Islet precursor cell (in vitro differentiated cells): ENCODE data around the gene RSL1D1.

Source experiments
- DNase-seq: peaks from one replicate; pipeline ENCODE4 v3.0.0-alpha.2; 2018

The RSL1D1 gene

DNA sequence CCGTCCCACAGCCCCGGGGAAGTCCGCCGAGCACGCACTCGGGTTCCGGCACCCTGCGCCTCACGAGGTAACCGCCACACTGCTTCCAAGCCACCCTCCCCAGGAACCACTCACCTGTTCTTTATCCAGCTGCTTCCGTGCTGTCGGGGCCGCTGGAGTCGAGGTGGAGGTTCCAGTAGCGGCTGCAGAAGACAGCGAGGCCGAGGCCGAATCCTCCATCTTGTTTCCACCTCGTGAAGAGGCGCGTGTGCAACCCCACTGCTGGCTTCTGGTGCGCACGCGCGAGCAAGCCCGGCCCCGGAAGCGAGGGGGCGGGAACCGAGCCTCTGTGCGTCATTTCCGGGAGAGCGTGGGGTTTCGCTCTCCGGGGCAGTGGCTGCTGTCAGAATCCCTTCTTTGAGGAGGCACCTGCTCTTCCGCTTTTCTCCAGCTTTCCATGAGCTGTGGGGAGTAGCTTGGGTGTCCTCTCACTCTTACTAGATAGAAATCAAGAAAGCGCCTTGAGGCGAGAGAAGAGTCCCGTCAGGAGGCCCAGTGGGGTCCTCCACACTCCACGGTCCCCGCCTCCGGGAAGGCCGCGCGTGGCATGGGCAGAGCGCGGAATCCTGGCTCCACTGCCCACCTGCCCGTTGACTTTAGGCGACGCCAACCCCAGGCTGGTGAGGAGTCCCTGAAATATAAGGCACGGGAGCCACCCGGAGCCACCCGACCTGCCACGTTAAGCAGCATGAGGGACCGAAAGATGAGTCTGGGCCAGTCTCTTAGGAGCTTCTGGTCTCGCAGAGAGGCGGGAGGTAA lies at the start of gene RSL1D1:
TSS of gene RSL1D1 (minus strand) at position 249 of the 798 bp plus-strand sequence. CDS start at position 219, 30 bp downstream.
- DNase-seq: peak; percentile 96

GRCh38 chr16:11901091-11901490 lies 49.7 kb upstream of the RSL1D1 start:
- no peak for DNase-seq

- DNase-seq: no peak
Observed at GRCh38 chr16:11896486-11897176, 45.3 kb upstream of the RSL1D1 start.

DNA sequence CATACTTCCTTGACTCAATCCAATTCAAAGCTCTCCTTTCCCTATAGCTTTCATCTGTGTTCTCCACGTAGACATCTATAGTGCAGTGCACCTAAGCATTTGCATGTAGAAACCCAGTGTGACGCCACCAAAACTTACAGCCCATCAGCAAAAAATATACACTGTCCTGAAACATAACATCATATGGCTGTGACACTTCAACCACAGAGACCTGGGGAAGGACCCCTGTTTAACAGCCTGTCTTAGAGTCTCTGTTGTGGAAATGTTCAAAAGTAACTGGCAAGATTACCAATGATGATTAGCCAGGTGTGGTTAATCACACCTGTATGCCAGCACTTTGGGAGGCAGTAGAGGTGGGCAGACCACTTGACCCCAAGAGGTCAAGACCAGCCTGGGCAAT lies 42.2 kb upstream of the RSL1D1 start:
- DNase-seq: no peak

GRCh38 chr16:11892761-11893160 lies 41.4 kb upstream of the RSL1D1 start:
- DNase-seq: no peak

- no peak for DNase-seq
Observed at GRCh38 chr16:11890231-11890965, 39.1 kb upstream of the RSL1D1 start.

- no peak for DNase-seq
Observed at GRCh38 chr16:11886881-11887280, 35.5 kb upstream of the RSL1D1 start.

GRCh38 chr16:11884035-11884434 lies 32.7 kb upstream of the RSL1D1 start:
- no peak for DNase-seq

- DNase-seq: no peak
Observed at GRCh38 chr16:11880007-11880406, 28.7 kb upstream of the RSL1D1 start.

GRCh38 chr16:11877374-11877773 lies 26.0 kb upstream of the RSL1D1 start:
- no peak for DNase-seq

GRCh38 chr16:11876306-11876705 lies 25.0 kb upstream of the RSL1D1 start:
- DNase-seq: no peak

- DNase-seq: no peak
Observed at GRCh38 chr16:11875721-11876120, 24.4 kb upstream of the RSL1D1 start.

DNA sequence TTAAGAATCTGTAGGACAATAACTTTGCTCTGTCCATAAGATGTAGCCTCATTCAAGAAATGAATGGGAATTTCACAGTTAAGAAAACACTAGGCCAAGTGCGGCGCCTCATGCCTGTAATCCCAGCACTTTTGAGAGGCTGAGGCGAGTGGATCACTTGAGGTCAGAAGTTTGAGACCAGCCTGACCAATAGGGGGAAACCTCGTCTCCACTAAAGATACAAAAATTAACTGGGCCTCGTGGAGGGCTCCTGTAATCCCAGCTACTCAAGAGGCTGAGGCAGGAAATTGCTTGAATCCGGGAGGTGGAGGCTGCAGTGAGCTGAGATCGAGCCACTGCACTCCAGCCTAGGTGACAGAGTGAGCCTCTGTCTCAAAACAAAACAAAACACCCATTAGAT lies 19.9 kb upstream of the RSL1D1 start:
- peak; percentile 73 for DNase-seq

- no peak for DNase-seq
Observed at GRCh38 chr16:11870399-11870798, 19.1 kb upstream of the RSL1D1 start.

DNA sequence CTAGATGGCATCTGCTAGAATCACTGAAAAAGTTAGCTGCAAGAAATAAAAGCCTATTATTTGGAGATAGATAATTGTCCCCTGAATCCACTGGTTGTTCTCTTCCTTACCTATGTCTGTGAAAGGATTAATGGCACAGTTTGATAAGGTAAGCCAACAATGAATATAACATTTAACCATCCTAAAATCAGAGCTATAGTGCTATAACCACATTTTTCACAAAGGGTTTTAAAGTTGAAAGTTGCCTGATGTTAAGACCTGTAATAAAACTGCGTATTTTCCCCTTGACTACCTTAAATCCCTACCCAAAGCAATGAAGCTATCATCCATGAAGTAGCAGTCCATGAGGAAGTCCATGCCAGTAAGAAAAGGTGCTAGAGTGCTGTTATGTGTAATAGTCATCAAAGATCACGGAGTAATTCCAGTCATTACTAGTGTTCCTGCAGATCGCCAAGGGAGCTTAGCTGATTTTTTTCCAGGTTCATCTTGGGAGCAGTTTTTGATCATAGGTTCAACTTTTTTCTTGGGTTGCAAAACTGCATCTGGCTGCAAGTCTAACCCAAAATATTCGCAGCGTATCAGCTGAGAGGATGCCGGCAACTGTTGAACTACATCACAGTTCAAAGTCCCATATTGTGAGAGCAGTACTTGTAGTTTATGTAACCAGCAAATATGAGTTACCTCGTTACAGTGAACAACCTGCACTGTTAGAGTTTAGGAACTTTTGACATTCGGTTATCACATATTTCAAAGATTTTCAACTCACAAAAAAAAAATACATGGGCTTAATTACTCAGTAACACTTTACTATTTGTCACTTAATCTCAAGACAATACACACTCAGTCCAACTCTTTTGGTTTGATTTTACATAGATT lies 18.2 kb upstream of the RSL1D1 start:
- DNase-seq: no peak

DNA sequence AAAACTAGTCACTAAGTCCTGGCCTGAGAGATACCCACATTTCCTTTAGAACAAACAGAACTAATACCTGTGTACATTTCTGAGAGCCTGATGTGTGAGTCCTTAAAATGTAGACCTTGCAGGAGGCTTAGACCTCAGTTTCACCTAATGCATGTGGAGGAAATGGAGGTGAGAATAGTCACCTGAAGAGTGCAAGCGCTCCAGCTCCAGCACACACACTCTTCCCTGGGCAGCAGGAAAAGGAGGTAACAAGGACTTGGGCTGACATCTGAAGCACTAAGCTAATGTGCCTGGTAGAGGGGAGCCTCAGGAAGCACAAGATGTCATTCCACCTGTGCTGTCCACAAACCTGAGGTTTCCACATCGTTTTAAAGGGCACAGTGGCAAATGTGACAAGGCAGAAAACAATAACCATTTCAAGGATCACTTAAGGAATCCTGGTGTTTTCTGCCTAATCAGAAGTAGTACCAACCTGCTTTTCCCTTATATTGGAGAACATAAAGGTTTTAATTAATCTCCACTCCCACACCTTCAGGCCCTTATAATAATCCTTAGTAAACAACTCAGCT lies 17.2 kb upstream of the RSL1D1 start:
- DNase-seq: no peak

- no peak for DNase-seq
Observed at GRCh38 chr16:11862489-11862888, 11.1 kb upstream of the RSL1D1 start.

DNA sequence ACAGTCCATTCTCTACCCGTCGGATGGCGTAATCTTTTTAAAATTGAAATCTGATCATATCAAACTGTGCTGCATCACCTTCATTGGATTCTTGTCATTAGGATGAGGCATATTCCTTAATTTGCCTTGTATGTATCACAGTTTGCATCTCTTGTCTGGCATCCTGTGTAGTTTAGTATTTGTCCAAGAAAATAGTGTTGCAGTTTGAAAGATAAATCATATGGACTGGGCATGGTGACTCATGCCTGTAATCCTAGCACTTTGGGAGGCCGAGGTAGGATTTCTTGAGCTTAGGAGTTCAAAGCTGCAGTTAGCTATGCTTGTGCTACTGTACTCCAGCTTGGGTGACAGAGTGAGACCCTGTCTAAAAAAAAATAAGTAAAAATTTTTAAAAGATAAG lies 5.8 kb upstream of the RSL1D1 start:
- no peak for DNase-seq

DNA sequence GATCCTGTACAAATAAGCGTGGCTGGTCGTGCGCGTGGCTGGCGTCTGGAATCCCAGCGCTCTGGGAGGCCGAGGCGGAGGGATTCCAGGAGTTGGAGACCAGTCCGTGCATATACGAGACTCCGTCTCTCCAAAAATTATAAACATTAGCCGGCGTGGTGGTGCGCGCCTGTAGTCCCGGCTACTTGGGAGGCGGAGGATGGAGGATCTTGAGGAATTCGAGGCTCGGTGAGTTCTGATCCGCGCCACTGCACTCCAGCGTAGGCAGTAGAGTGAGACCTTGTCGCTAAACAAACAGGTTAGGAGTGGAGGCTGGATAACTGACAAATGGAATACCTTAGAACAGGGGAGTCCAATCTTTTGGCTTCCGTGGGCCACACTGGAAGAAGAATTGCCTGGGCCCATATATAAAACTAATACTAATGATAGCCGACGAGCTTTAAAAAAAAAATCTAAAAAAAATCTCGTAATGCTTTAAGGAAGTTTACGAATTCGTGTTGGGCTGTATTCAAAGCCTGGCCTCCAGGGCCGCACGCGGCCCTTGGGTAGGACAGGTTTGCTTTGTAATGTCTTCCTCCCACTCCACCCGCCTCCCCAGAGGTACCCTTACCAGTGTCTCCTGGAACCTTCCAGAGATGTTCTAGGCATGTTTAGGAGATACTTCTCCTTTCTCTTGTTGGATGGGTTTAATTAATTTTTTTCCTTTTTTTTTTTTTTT lies 909 bp upstream of the RSL1D1 start:
- DNase-seq: no peak

- no peak for DNase-seq
Observed at GRCh38 chr16:11848842-11849241, 2.5 kb downstream of the RSL1D1 start.

DNA sequence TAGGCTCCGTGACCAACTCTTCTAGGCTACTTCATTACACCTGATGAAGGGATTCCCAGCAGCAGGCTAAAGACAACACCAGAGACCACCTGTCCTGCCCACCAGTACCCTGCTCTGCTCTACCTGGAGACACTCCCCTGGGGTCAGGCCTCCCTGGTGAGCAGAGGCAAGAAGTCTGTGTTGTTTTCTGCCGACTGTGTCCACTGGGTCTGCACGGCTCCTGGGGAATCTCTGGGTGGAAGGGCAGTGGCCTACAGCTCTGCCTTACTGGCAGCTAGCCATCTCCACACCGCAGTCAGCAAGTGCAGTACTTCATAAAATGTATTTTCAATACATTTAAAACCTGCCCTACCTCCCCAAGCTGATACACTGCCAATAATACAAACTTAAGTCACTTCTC lies 6.8 kb downstream of the RSL1D1 start:
- DNase-seq: no peak

DNA sequence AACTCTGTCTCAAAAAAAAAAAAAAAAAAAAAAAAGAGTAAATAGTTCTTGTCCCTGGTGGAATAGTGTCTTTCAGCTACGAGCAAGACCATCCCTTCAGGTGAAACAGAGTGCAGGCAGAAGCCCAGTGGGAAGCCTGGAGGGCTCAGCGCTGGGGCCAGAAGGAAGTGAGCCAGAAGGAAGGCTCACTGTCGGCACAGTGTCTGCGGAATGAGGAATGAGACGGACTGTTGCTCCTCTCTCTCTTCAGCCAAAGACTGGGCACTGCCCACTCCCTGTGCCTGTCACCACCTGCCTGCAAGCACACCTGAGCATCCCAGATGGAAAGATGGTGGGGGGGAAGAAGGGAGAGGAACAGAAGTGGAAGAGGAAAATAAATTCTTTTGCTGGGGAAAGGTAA lies 7.5 kb downstream of the RSL1D1 start:
- DNase-seq: no peak
